ENCODE measurements around the gene GNL1.
"Not testable (repeated sequence)": the region's sequence is repeated elsewhere in the genome, so short reads cannot be mapped to it uniquely, and the experiment has no call there.

Gene GNL1

DNA sequence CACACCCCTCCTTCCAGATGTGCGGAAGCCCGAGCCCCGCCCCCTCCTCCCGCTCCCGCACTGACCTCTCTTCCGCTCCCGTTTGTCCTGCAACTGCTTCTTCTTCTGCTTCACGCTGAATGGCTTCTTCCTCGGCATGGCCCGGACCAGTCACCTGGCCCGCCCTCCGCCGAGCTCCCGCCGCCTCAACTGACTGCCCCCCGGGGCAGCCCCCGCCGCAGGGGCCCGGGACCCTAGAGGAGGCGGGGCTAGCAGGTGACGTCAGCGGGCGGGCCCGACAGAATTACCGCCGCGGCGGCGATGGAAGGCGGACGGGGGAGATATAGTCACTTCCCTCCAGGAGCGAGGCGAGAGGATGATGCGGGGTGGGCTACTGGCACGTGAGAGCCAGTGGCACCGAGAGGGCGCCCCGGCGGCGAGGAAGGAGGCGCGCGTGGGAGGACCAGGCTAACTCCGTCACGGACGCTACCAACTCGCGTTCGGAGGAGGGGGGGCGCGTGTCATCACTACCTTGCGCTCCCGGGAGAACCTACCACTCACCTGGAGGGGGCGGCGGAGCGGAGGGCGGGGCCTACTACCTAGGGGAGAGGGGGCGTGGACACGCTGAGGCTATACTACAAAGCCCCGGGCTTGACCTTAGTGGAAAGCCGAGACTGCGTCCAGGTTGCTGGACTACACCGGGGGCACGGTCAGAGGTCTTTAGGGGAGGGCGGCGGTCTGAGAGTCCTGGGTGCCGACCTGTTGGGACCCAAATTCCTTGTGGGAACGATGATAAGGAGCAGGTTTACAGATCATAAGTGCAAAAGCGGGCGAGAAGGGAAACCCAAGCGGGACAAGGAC, at the start of gene GNL1:
TSS of gene GNL1 (minus strand) at position 424 of the 840 bp plus-strand sequence. CDS start at position 138, 286 bp downstream.
- in situ Hi-C loops (cut with MboI; ENCODE audit: low pct_unique_long_range_greater_than_20kb, low sequenced_read_pairs), result no loop called here
- peak; percentile 90 for DNase-seq

GRCh38 chr6:30603961-30604360, 47.7 kb upstream of the GNL1 start:
- in situ Hi-C loops (cut with MboI; ENCODE audit: low pct_unique_long_range_greater_than_20kb, low sequenced_read_pairs), result no loop called here

GRCh38 chr6:30601815-30602641, 45.7 kb upstream of the GNL1 start:
- in situ Hi-C loops (cut with MboI; ENCODE audit: low pct_unique_long_range_greater_than_20kb, low sequenced_read_pairs), result no loop called here
- DNase-seq, result no peak

More at GRCh38 chr6:30603961-30604360, 47.7 kb upstream of the GNL1 start:
- no peak for DNase-seq

DNA sequence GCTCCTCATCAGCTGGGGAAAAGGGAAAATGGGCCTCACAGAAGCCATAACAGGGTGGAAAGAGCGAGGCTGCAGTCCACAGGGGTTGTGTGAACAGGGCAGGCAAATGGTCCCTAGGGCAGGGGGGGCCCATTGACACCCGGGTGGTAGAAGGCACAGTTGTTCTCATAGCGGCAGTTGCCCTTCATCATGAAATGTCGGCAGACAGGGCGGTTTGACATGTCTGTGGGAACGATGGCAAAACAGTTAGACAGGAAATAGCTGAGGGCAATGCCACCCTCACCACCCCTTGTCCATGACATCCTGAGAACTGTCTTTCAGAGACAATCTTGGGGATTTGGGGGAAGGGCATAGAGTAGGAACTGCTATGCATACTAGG, 45.1 kb upstream of the GNL1 start:
- no peak for DNase-seq
- in situ Hi-C loops (cut with MboI; ENCODE audit: low pct_unique_long_range_greater_than_20kb, low sequenced_read_pairs), result no loop called here

- DNase-seq, result no peak
- in situ Hi-C loops (cut with MboI; ENCODE audit: low pct_unique_long_range_greater_than_20kb, low sequenced_read_pairs), result no loop called here
Observed at GRCh38 chr6:30600451-30600961, 44.2 kb upstream of the GNL1 start.

- no peak for DNase-seq
- in situ Hi-C loops (cut with MboI; ENCODE audit: low pct_unique_long_range_greater_than_20kb, low sequenced_read_pairs), result no loop called here
Observed at GRCh38 chr6:30599625-30600324, 43.5 kb upstream of the GNL1 start.

- in situ Hi-C loops (cut with MboI; ENCODE audit: low pct_unique_long_range_greater_than_20kb, low sequenced_read_pairs), result no loop called here
- no peak for DNase-seq
Observed at GRCh38 chr6:30598912-30599624, 42.8 kb upstream of the GNL1 start.

- DNase-seq, result peak; percentile 85
- in situ Hi-C loops (cut with MboI; ENCODE audit: low pct_unique_long_range_greater_than_20kb, low sequenced_read_pairs), result not testable (repeated sequence)
Observed at GRCh38 chr6:30597315-30598144, 41.2 kb upstream of the GNL1 start.

DNA sequence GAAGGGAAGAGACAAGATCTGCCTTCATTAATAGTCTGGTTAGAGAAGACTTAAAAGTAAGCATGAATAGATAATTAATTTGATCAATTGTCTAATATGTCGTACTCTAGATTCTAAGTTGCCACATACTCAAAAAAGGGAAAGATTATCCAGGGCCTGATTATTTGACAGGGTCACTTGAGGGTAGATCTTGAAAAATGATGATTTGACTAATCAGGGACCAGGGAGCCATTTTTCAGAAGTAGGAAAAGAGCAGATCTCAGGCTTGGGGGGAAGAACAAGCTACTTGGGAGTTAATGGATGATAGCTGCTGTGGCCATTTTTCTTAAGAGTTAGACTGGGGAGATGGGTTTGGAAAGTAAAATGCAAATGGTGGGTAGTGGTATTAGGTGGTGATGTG, 36.0 kb upstream of the GNL1 start:
- DNase-seq, result no peak
- in situ Hi-C loops (cut with MboI; ENCODE audit: low pct_unique_long_range_greater_than_20kb, low sequenced_read_pairs), result no loop called here

GRCh38 chr6:30591008-30591407, 34.7 kb upstream of the GNL1 start:
- in situ Hi-C loops (cut with MboI; ENCODE audit: low pct_unique_long_range_greater_than_20kb, low sequenced_read_pairs), result no loop called here
- DNase-seq, result no peak

- in situ Hi-C loops (cut with MboI; ENCODE audit: low pct_unique_long_range_greater_than_20kb, low sequenced_read_pairs), result no loop called here
- no peak for DNase-seq
Observed at GRCh38 chr6:30590509-30590908, 34.2 kb upstream of the GNL1 start.

- in situ Hi-C loops (cut with MboI; ENCODE audit: low pct_unique_long_range_greater_than_20kb, low sequenced_read_pairs), result no loop called here
Observed at GRCh38 chr6:30589754-30590358, 33.6 kb upstream of the GNL1 start.

DNA sequence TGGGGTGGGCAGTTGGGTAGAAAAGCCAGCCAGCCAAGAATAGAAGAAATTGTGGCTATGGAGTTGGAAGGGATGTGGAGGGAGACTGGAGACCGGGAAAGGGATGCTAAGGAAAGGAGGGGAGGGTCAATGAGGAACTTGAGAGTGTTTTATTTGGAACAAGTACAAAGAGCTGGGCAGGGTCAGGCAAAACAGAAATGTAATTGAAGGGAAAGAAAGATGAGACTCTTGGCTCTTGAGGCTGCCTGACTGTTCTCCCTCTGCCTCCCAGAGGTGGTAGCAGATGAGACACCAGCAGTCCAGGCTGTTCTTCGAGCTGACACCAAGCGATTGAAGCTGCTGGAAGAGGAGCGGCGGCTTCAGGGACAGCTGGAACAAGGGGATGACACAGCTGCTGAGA, 27.6 kb upstream of the GNL1 start:
- in situ Hi-C loops (cut with MboI; ENCODE audit: low pct_unique_long_range_greater_than_20kb, low sequenced_read_pairs), result no loop called here
- DNase-seq, result no peak

More at GRCh38 chr6:30589754-30590358, 33.6 kb upstream of the GNL1 start:
- no peak for DNase-seq

DNA sequence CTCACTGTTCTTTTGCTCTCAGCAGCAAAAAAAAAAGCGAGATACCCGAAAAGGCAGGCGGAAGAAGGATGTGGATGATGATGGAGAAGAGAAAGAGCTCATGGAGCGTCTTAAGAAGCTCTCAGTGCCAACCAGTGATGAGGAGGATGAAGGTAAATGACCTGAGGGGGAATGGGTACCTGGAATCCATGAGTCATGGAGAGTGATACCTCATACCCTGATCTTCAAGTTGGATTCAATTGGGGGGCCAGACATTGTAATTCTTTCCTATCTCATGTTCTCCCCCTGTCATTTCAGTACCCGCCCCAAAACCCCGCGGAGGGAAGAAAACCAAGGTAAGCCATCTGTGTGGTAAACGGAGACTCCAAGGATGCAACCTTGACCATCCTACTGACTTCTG, 21.8 kb upstream of the GNL1 start:
- no peak for DNase-seq
- in situ Hi-C loops (cut with MboI; ENCODE audit: low pct_unique_long_range_greater_than_20kb, low sequenced_read_pairs), result no loop called here

DNA sequence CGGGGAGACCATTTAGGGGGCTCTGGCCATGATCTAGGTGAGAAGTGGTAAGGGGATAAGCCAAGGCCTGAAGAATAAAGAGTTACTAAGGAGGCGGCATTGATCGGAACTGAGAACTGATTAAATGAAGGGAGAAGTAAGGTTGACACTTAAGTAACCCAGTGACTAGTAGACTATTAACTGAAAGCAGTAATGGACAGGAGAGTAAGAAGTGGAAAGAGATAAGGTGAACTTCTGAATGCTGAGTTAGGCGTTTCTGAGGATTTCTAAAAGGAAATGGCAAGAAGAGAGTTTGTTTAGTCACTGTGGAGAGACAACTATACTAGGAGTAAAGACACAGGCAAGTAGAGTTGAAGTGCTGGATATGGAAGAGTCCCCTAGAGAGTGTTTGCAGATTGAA, 16.8 kb upstream of the GNL1 start:
- in situ Hi-C loops (cut with MboI; ENCODE audit: low pct_unique_long_range_greater_than_20kb, low sequenced_read_pairs), result no loop called here

GRCh38 chr6:30572148-30572547, 15.9 kb upstream of the GNL1 start:
- in situ Hi-C loops (cut with MboI; ENCODE audit: low pct_unique_long_range_greater_than_20kb, low sequenced_read_pairs), result no loop called here
- DNase-seq, result no peak

More for the DNA sequence above, 16.8 kb upstream of the GNL1 start:
- DNase-seq, result no peak

DNA sequence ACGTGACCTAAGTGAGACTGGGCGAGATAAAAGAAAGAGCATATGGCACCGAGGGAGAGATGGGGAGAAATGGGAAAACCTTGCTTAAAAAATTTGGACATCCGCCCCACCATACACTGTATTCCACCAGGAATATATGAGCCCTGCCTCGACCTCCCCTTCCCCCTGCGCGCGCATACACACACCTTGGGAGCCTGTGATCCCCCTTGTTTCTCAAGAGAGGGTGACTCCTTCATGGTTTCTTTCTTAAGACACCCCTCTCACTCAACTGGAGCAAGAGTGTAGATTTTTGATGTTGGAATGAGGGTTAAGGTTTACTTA, 15.4 kb upstream of the GNL1 start:
- in situ Hi-C loops (cut with MboI; ENCODE audit: low pct_unique_long_range_greater_than_20kb, low sequenced_read_pairs), result no loop called here
- DNase-seq, result no peak

Data from KBM-7 (cell line).